IPS-NIHi11 (cell line): ENCODE data around the gene ATG12.

Experiments
- DNase-seq: peaks from one replicate; pipeline ENCODE4 v3.0.0; 2012; ENCODE audit warnings: mixed read lengths, low spot score

The ATG12 gene

GRCh38 chr5:115807654-115808052 lies 33.7 kb downstream of the ATG12 start:
- DNase-seq = no peak

GRCh38 chr5:115806986-115807653 lies 34.2 kb downstream of the ATG12 start:
- DNase-seq = no peak

- DNase-seq = no peak
Observed at GRCh38 chr5:115801984-115802383, 39.4 kb downstream of the ATG12 start.

- no peak for DNase-seq
Observed at GRCh38 chr5:115801152-115801551, 40.2 kb downstream of the ATG12 start.

GRCh38 chr5:115800108-115800507 lies 41.3 kb downstream of the ATG12 start:
- no peak for DNase-seq

GRCh38 chr5:115798252-115798651 lies 43.1 kb downstream of the ATG12 start:
- DNase-seq = no peak

- DNase-seq = no peak
Observed at GRCh38 chr5:115796656-115797055, 44.7 kb downstream of the ATG12 start.

- no peak for DNase-seq
Observed at GRCh38 chr5:115795700-115796099, 45.7 kb downstream of the ATG12 start.

GRCh38 chr5:115788440-115788839 lies 52.9 kb downstream of the ATG12 start:
- DNase-seq = no peak

GRCh38 chr5:115787426-115787825 lies 53.9 kb downstream of the ATG12 start:
- no peak for DNase-seq

GRCh38 chr5:115785381-115786065 lies 55.8 kb downstream of the ATG12 start:
- peak; percentile 75 for DNase-seq

GRCh38 chr5:115778417-115778816 lies 62.9 kb downstream of the ATG12 start:
- DNase-seq = no peak
